Fibroblast of pulmonary artery (primary cell): Measurements from ENCODE around the gene PLXNB2.

Experiments used
- DNase-seq: peaks from one replicate; pipeline ENCODE4 v3.0.0-alpha.2; 2010; ENCODE audit warnings: low read depth
- H3K4me3 ChIP-seq: replicated peaks from 2 replicates; pipeline ENCODE4 v1.5.1; 2011; ENCODE audit warnings: low read depth, mild to moderate bottlenecking, control low read depth, low read length, moderate library complexity
- TF ChIP-seq, protein P1 (sequence below): IDR thresholded peaks from 2 replicates; pipeline ENCODE4 v1.5.1; 2011; ENCODE audit warnings: mild to moderate bottlenecking, control low read depth, low read length, inconsistent platforms; ENCODE audit errors: missing control alignments

The PLXNB2 gene

DNA sequence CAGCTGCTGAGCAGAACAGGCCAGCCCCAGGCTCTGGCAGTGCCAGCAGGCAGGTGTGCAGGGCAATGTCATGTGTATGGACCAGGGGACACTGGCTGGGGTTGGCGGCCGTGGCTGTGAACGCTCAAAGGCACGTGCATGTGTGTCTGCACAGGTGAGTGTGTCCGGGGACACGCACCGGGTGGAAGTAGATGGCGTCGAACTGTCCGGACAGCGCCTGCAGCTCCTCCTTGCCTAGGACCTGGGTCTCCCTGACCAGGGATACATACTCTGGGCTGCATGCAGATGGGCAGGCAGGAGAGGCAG lies 57.2 kb downstream of the PLXNB2 start:
- DNase-seq = no peak
- TF ChIP-seq, protein P1, sequence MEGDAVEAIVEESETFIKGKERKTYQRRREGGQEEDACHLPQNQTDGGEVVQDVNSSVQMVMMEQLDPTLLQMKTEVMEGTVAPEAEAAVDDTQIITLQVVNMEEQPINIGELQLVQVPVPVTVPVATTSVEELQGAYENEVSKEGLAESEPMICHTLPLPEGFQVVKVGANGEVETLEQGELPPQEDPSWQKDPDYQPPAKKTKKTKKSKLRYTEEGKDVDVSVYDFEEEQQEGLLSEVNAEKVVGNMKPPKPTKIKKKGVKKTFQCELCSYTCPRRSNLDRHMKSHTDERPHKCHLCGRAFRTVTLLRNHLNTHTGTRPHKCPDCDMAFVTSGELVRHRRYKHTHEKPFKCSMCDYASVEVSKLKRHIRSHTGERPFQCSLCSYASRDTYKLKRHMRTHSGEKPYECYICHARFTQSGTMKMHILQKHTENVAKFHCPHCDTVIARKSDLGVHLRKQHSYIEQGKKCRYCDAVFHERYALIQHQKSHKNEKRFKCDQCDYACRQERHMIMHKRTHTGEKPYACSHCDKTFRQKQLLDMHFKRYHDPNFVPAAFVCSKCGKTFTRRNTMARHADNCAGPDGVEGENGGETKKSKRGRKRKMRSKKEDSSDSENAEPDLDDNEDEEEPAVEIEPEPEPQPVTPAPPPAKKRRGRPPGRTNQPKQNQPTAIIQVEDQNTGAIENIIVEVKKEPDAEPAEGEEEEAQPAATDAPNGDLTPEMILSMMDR = no peak
- H3K4me3 ChIP-seq = peak overlapping the region; percentile 72

DNA sequence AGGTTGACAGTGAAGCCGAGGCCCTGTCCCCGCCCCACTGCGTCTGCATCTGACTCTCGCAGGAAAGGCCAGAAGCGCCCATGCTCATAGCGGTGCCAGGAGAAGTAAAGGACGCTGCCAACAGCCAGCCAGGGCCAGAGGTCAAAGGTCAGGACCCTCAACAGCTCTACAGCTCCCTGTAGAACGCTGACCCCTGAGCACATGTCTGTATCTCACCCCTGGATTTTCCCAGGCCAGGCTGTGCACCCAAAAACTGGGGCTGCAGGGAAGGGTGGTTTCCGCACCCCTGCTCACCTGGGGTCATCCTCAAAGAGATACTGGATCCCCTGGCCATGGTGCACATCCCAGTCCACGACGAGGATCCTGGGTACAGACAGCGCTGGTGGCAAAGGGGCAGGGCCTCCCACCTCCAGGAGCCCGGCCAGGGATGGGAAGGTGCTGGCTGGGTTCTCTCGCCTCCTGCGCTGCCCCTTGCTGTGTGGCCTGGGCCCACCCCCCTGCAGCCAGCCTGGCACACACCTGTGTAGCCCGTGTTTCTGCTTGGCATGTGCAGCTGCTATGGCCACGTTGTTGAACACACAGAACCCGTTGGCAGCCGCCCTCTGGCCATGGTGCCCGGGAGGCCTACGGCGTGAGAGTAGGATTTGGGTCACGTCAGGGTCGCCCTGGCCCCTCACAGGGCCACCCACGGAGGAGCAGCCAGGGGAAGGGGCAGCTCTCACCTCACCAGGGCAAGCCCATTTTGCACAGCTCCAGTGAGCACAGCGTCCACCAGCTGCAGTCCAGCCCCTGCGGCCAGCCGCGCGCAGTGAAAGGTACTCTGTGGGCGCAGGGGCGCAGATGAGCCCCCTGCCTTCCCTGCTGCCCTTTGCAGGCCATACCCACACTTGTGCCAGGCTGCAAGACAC lies 57.9 kb downstream of the PLXNB2 start:
- peak overlapping the region; percentile 72 for H3K4me3 ChIP-seq
- DNase-seq = no peak
- TF ChIP-seq, protein P1 = no peak

DNA sequence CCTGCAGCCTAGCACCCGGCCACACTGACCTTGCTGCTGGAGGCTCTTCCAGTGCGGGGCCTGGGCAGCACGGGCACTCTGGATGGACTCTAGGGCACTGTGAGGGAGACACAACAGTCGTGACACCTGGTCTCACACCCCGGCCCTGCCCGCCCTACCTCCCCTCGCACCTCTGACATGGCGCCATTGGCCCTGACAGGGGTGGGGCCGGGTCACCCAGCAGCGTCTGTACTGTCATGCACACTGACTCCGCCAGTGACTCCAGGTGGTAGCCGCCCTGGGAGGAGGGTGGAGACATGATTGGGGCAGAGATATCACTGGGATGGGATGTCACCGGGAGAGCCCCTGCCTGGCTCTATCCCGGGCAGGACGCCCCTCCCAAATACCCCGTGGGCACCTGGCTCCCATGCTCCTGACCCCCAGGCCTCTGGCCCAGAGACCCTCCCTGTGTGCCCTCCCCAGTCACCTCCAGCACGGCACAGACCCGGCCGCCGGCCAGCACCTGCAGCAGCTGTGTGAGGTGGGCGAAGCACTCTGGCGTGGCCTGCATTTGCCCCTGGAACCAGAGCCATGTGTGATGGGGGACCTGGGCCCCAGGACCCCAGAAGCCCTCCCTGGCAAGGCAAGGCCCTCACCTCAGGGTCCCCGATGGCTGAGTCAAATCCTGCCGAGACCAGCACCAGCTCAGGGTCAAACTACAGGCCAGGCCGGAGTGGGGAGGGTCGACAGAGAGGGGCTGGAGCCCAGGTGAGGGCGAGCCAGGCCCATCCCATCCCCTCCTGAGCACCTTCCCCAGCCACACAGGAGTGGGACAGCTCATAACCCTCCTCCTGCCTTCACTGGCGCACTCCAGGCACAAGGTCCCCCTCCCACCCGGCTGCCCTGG lies 59.0 kb downstream of the PLXNB2 start:
- no peak overlapping the region for H3K4me3 ChIP-seq

DNA sequence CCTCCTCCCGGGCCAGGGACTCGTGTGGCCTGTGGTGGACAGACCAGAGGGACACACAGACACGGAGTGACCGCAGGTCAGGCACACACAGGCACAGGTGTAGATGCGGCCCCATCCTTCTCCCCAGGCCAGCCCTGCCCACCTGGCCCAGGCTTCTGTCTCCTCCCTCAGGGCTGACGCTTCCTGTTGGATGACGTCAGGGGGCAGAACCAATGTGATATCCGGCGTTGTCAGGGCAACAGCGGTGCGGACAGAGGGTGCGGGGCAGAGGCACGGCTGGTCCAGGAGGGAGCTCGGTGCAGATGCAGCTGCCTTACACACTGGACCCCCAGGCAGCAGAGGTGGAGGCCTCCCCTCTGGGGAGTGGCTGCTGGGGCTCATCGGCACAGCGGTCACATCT lies 59.7 kb downstream of the PLXNB2 start:
- TF ChIP-seq, protein P1 = no peak
- H3K4me3 ChIP-seq = no peak overlapping the region
- DNase-seq = peak; percentile 75

More for the DNA sequence above, 59.0 kb downstream of the PLXNB2 start:
- TF ChIP-seq, protein P1 = no peak
- no peak for DNase-seq

DNA sequence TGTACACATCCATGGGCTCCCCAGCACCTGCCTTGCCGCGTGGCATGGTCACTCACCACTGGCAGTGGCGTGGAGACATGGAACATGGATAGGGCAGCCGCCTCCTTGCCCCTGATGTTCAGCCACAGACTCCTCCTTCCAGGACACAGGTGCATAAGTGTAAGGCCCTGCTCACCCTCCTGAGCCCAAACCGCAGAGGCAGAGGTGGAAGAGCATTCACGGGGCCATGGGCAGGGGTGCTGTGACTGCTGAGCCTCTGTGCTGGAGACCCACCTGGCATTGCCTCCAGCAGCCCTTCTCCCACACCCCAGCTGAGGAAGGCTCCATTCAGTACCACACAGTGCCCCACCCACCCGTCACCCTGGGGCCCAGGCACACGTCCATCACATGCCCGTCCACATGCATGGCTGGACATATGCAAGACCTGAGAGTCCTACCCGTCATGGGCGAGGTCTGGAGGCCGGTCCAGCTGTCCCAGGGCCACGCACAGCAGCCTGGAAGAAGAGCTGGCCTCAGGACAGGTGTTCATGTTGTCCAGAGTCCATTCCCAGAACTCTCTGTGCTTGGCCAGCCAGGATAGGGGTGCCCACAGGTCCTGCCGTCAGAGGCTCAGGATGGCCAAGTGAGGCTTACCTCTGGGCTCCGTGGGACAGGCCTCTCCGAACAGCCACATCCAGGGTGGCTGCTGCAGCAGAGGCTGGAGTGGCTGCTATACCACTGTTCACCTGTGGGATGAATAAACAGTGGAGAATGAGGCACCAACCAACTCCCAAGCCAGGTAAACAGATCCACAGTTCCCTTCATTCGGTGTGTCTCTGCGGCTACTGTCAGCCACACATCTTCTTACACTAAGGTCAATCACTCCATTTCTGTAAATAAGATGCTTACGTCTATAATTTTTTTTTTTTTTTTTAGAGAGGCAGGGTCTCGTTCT lies 60.9 kb downstream of the PLXNB2 start:
- TF ChIP-seq, protein P1 = no peak
- no peak overlapping the region for H3K4me3 ChIP-seq
- DNase-seq = no peak
